Retinal pigment epithelial cell (primary cell): Measurements from ENCODE around the gene EYA4.

Experiments
- DNase-seq: peaks from one replicate; pipeline ENCODE4 v3.0.0-alpha.2; 2010; ENCODE audit warnings: low read depth
- H3K4me3 ChIP-seq: 2 replicates; pipeline ENCODE4 v1.5.1; 2011; ENCODE audit warnings: mild to moderate bottlenecking, low read length, control low read depth, moderate library complexity
- CTCF ChIP-seq: conservative IDR thresholded peaks from 2 replicates; pipeline ENCODE4 v1.5.1; 2011; ENCODE audit warnings: low read depth, low read length, control low read depth, inconsistent platforms

Gene EYA4

GRCh38 chr6:133206942-133207341, 34.2 kb upstream of the EYA4 start:
- DNase-seq, result no peak
- no peak overlapping the region for H3K4me3 ChIP-seq
- TF ChIP-seq CTCF, result no peak

- H3K4me3 ChIP-seq, result no peak overlapping the region
- TF ChIP-seq CTCF, result no peak
Observed at GRCh38 chr6:133207754-133208153, 33.4 kb upstream of the EYA4 start.

GRCh38 chr6:133208183-133208755, 32.9 kb upstream of the EYA4 start:
- H3K4me3 ChIP-seq, result no peak overlapping the region
- TF ChIP-seq CTCF, result no peak
- no peak for DNase-seq

More at GRCh38 chr6:133207754-133208153, 33.4 kb upstream of the EYA4 start:
- no peak for DNase-seq

GRCh38 chr6:133214267-133214666, 26.9 kb upstream of the EYA4 start:
- no peak for TF ChIP-seq CTCF
- H3K4me3 ChIP-seq, result no peak overlapping the region
- no peak for DNase-seq

- no peak for TF ChIP-seq CTCF
- no peak for DNase-seq
- H3K4me3 ChIP-seq, result no peak overlapping the region
Observed at GRCh38 chr6:133218852-133219251, 22.3 kb upstream of the EYA4 start.

GRCh38 chr6:133223452-133224029, 17.6 kb upstream of the EYA4 start:
- no peak for TF ChIP-seq CTCF
- no peak overlapping the region for H3K4me3 ChIP-seq
- no peak for DNase-seq

- H3K4me3 ChIP-seq, result no peak overlapping the region
- TF ChIP-seq CTCF, result no peak
- DNase-seq, result no peak
Observed at GRCh38 chr6:133225560-133225959, 15.6 kb upstream of the EYA4 start.
